Neural cell (in vitro differentiated cells): ENCODE measurements around the gene TSPAN4. TPM values are rescaled to one million over a fixed set of nuclear protein-coding genes. Genes with fewer than 3 reads are reported as not detected.

Experiments used
- H2AFZ ChIP-seq: fragments of 200-600, 300-800 bp; sonication (generic), shearing (Covaris generic); 2 replicates; pipeline ENCODE4 v1.6.0; 2014; ENCODE audit warnings: low read depth, mild to moderate bottlenecking, antibody characterized with exemption, low read length, moderate library complexity
- H3F3A ChIP-seq: fragments of 200-600 bp; shearing (Covaris generic); 2 replicates; pipeline ENCODE4 v1.6.1; 2016; ENCODE audit warnings: mild to moderate bottlenecking, moderate library complexity, mixed read lengths, antibody characterized with exemption, low read length; ENCODE audit not compliant: insufficient read depth, poor library complexity, severe bottlenecking
- H3K27ac ChIP-seq: fragments of 200-600, 300-800 bp; sonication (generic), shearing (Covaris generic); 2 replicates; pipeline ENCODE4 v1.5.1; 2014; ENCODE audit warnings: mild to moderate bottlenecking, low read length, moderate library complexity
- H3K27me3 ChIP-seq: fragments of 300-800, 200-600 bp; sonication (generic), shearing (Covaris generic); 2 replicates; pipeline ENCODE4 v1.6.0; 2014; ENCODE audit warnings: mild to moderate bottlenecking, low read depth, low read length, moderate library complexity; ENCODE audit not compliant: insufficient read depth
- H3K36me3 ChIP-seq: fragments of 300-800, 200-600 bp; sonication (generic), shearing (Covaris generic); 2 replicates; pipeline ENCODE4 v1.5.1; 2014; ENCODE audit warnings: mild to moderate bottlenecking, antibody characterized with exemption, low read length, moderate library complexity; ENCODE audit not compliant: insufficient read depth
- H3K4me2 ChIP-seq: fragments of 300-800, 200-600 bp; sonication (generic), shearing (Covaris generic); 2 replicates; pipeline ENCODE4 v1.6.0; 2014; ENCODE audit warnings: mild to moderate bottlenecking, low read length
- H3K4me3 ChIP-seq: fragments of 300-800, 200-600 bp; sonication (generic), shearing (Covaris generic); 2 replicates; pipeline ENCODE4 v1.5.1; 2014; ENCODE audit warnings: mild to moderate bottlenecking, low read length, moderate library complexity
- H3K79me2 ChIP-seq: fragments of 200-600 bp; shearing (Covaris generic); replicated peaks from 2 replicates; pipeline ENCODE4 v1.6.0; 2014; ENCODE audit warnings: mild to moderate bottlenecking, low read length, moderate library complexity; ENCODE audit not compliant: insufficient read depth
- H3K9ac ChIP-seq: fragments of 300-800, 200-600 bp; sonication (generic), shearing (Covaris generic); 2 replicates; pipeline ENCODE4 v1.6.1; 2016; ENCODE audit warnings: mild to moderate bottlenecking, low read length, mixed read lengths
- H3K9me2 ChIP-seq: fragments of 200-600 bp; shearing (Covaris generic); 2 replicates; pipeline ENCODE4 v1.6.1; 2016; ENCODE audit warnings: mild to moderate bottlenecking, low read length, mixed read lengths; ENCODE audit not compliant: insufficient read depth
- H3K9me3 ChIP-seq: fragments of 200-600, 300-800 bp; sonication (generic), shearing (Covaris generic); 2 replicates; pipeline ENCODE4 v1.6.1; 2016; ENCODE audit warnings: mild to moderate bottlenecking, mixed run types, low read length, moderate library complexity, mixed read lengths
- H4K20me1 ChIP-seq: fragments of 200-600 bp; shearing (Covaris generic); 2 replicates; pipeline ENCODE4 v1.6.1; 2016; ENCODE audit warnings: mild to moderate bottlenecking, mixed run types; ENCODE audit not compliant: insufficient read depth
- CTCF ChIP-seq: fragments of 450-650 bp; IDR thresholded peaks from 2 replicates; pipeline ENCODE4 v1.5.1; 2014; ENCODE audit warnings: antibody characterized with exemption, mild to moderate bottlenecking, moderate library complexity; ENCODE audit not compliant: poor library complexity, severe bottlenecking
- EP300 ChIP-seq: fragments of 450-650 bp; conservative IDR thresholded peaks from 2 replicates; pipeline ENCODE4 v1.6.1; 2014; ENCODE audit warnings: antibody characterized with exemption, mild to moderate bottlenecking, moderate library complexity; ENCODE audit not compliant: poor library complexity, severe bottlenecking
- EZH2 ChIP-seq: fragments of 200-600, 300-800 bp; shearing (Covaris generic), sonication (generic); IDR thresholded peaks from 2 replicates; pipeline ENCODE4 v1.6.1; 2014; ENCODE audit warnings: antibody characterized with exemption, low read length, borderline replicate concordance, mild to moderate bottlenecking; ENCODE audit not compliant: insufficient read depth, poor library complexity, severe bottlenecking
- MXI1 ChIP-seq: fragments of 450-650 bp; conservative IDR thresholded peaks from 2 replicates; pipeline ENCODE4 v1.6.1; 2014; ENCODE audit warnings: antibody characterized with exemption, mild to moderate bottlenecking; ENCODE audit not compliant: poor library complexity, severe bottlenecking
- POLR2AphosphoS5 ChIP-seq: IDR thresholded peaks from 2 replicates; pipeline ENCODE4 v1.6.1; 2012
- RAD21 ChIP-seq: fragments of 450-650 bp; conservative IDR thresholded peaks from 2 replicates; pipeline ENCODE4 v1.6.1; 2014; ENCODE audit warnings: antibody characterized with exemption, mild to moderate bottlenecking, moderate library complexity
- REST ChIP-seq: IDR thresholded peaks from 2 replicates; pipeline ENCODE4 v1.6.1; 2012; ENCODE audit warnings: borderline replicate concordance
- SMC3 ChIP-seq: fragments of 450-650 bp; conservative IDR thresholded peaks from 2 replicates; pipeline ENCODE4 v1.6.1; 2014; ENCODE audit warnings: antibody characterized with exemption, mild to moderate bottlenecking, moderate library complexity; ENCODE audit not compliant: poor library complexity
- TAF1 ChIP-seq: IDR thresholded peaks from 2 replicates; pipeline ENCODE4 v1.6.1; 2012; ENCODE audit warnings: low read depth
- polyA plus RNA-seq: library from polyadenylated mRNA; depleted of rRNA; stranded (reverse); fragments of >200 nt; gene quantifications from 2 replicates; pipeline ENCODE4 v1.2.3, GENCODE V29; 2014

The TSPAN4 gene
- polyA plus RNA-seq, 1 donor from 2014 or later: 68.1 TPM

- TF ChIP-seq CTCF (no peak), SMC3 (no peak), EP300 (no peak), EZH2 (no peak), REST (no peak), TAF1 (no peak), RAD21 (no peak), POLR2AphosphoS5 (no peak), MXI1 (no peak)
- H4K20me1 ChIP-seq: no peaks in the 10 kb centered on the region
- no peak overlapping the region for H3K27ac ChIP-seq
- H3K79me2 ChIP-seq: no peaks in the 10 kb centered on the region
- no peak overlapping the region for H3K4me2 ChIP-seq
- no peaks in the 10 kb centered on the region for H3K9me2 ChIP-seq
- H3K4me3 ChIP-seq: no peak overlapping the region
- no peaks in the 10 kb centered on the region for H3K9me3 ChIP-seq
- H2AFZ ChIP-seq: no peak overlapping the region
- no peaks in the 10 kb centered on the region for H3F3A ChIP-seq
- H3K9ac ChIP-seq: no peak overlapping the region
- no peaks in the 10 kb centered on the region for H3K27me3 ChIP-seq
- no peaks in the 10 kb centered on the region for H3K36me3 ChIP-seq
These were observed 40.5 kb upstream of the TSPAN4 start for GRCh38 chr11:802018-802617.

- Histone ChIP-seq H2AFZ (no peak overlapping the region), H3K27me3 (no peaks in the 10 kb centered on the region), H3K36me3 (no peaks in the 10 kb centered on the region), H3K27ac (no peak overlapping the region), H4K20me1 (no peaks in the 10 kb centered on the region), H3K9me3 (no peaks in the 10 kb centered on the region), H3K4me3 (no peak overlapping the region), H3K9me2 (no peaks in the 10 kb centered on the region), H3K4me2 (no peak overlapping the region), H3F3A (no peaks in the 10 kb centered on the region), H3K79me2 (no peaks in the 10 kb centered on the region), H3K9ac (no peak overlapping the region)
- no peak for TF ChIP-seq SMC3
- TF ChIP-seq REST: no peak
- no peak for TF ChIP-seq TAF1
- no peak for TF ChIP-seq EZH2
- no peak for TF ChIP-seq MXI1
- TF ChIP-seq POLR2AphosphoS5: no peak
- no peak for TF ChIP-seq CTCF
- no peak for TF ChIP-seq EP300
- no peak for TF ChIP-seq RAD21
These were observed 39.8 kb upstream of the TSPAN4 start for GRCh38 chr11:802693-803466.
